Stimulated activated naive B cell treated with anti-CD40 and anti-IgM and Interleukin-4, amounts not matched to agents 10 μg/mL and 1 μg/mL and 100 μg/mL, for 72 hours (primary cell): ENCODE measurements around the gene ERGIC1.

ENCODE experiments used
- ATAC-seq, 2 donors: fragments of 150-1000 bp; cut with Tn5 transposase; replicated peaks; 2 replicates each; pipeline ENCODE4 v1.10.0; 2021; ENCODE audit warnings: moderate library complexity in 1 of 2
- DNase-seq: peaks from one replicate; pipeline ENCODE4 v3.0.0; 2021
- H3K27ac Mint-ChIP-seq: one replicate; pipeline ENCODE4 v1.8.0; 2022; ENCODE audit warnings: mild to moderate bottlenecking, mixed read lengths
- H3K27me3 Mint-ChIP-seq, 2 donors: one replicate each; pipeline ENCODE4 v1.8.0; 2022; ENCODE audit warnings: mixed read lengths in 2 of 2
- H3K36me3 Mint-ChIP-seq, 2 donors: one replicate each; pipeline ENCODE4 v1.8.0; 2022; ENCODE audit warnings: mixed read lengths in 2 of 2, mild to moderate bottlenecking in 1 of 2
- H3K4me1 Mint-ChIP-seq, 2 donors: one replicate each; pipeline ENCODE4 v1.8.0; 2022; ENCODE audit warnings: mixed read lengths in 2 of 2, mild to moderate bottlenecking in 1 of 2
- H3K4me3 Mint-ChIP-seq, 2 donors: one replicate each; pipeline ENCODE4 v1.8.0; 2022; ENCODE audit warnings: mild to moderate bottlenecking in 2 of 2, mixed read lengths in 2 of 2, moderate library complexity in 1 of 2
- H3K9me3 Mint-ChIP-seq, 2 donors: one replicate each; pipeline ENCODE4 v1.8.0; 2022; ENCODE audit warnings: mixed read lengths in 2 of 2, mild to moderate bottlenecking in 1 of 2

The ERGIC1 gene

GRCh38 chr5:172866378-172866777 lies 32.3 kb downstream of the ERGIC1 start:
- Mint-ChIP-seq H3K4me1 (peaks cover 32 to 33% of the 10 kb centered on the region in 2 donors), H3K27me3 (no peaks in the 10 kb centered on the region), H3K9me3 (no peaks in the 10 kb centered on the region), H3K36me3 (peaks cover 9 to 28% of the 10 kb centered on the region in 2 donors), H3K4me3 (no peak overlapping the region), H3K27ac (no peak overlapping the region)
- ATAC-seq (no peak), DNase-seq (no peak)

- H3K27ac Mint-ChIP-seq, result no peak overlapping the region
- no peaks in the 10 kb centered on the region for H3K27me3 Mint-ChIP-seq
- no peak for DNase-seq
- H3K4me1 Mint-ChIP-seq, result peaks cover 26 to 29% of the 10 kb centered on the region in 2 donors
- no peak overlapping the region for H3K4me3 Mint-ChIP-seq
- H3K9me3 Mint-ChIP-seq, result no peaks in the 10 kb centered on the region
- no peak for ATAC-seq
- H3K36me3 Mint-ChIP-seq, result peaks cover 7 to 24% of the 10 kb centered on the region in 2 donors
These were observed 33.0 kb downstream of the ERGIC1 start for GRCh38 chr5:172866802-172867748.

GRCh38 chr5:172867761-172868435 lies 33.8 kb downstream of the ERGIC1 start:
- DNase-seq (no peak), ATAC-seq (no peak)
- Mint-ChIP-seq H3K4me3 (no peak overlapping the region), H3K27ac (no peak overlapping the region), H3K9me3 (no peaks in the 10 kb centered on the region), H3K36me3 (peaks cover 7 to 20% of the 10 kb centered on the region in 2 donors), H3K27me3 (no peaks in the 10 kb centered on the region), H3K4me1 (peaks cover 18 to 27% of the 10 kb centered on the region in 2 donors)

- Mint-ChIP-seq H3K27me3 (no peaks in the 10 kb centered on the region), H3K9me3 (no peaks in the 10 kb centered on the region), H3K36me3 (peaks cover 9 to 20% of the 10 kb centered on the region in 2 donors), H3K4me3 (no peak overlapping the region), H3K27ac (peak overlapping the region; percentile 57), H3K4me1 (peaks cover 18 to 33% of the 10 kb centered on the region in 2 donors)
- ATAC-seq (peak in 1 of 2 donors; percentile 8), DNase-seq (no peak)
These were observed 34.4 kb downstream of the ERGIC1 start for GRCh38 chr5:172868436-172868923.

GRCh38 chr5:172868924-172869591 lies 35.0 kb downstream of the ERGIC1 start:
- H3K4me1 Mint-ChIP-seq, result peaks cover 18 to 35% of the 10 kb centered on the region in 2 donors
- DNase-seq (no peak), ATAC-seq (peak in 1 of 2 donors; percentile 3)
- H3K4me3 Mint-ChIP-seq, result no peak overlapping the region
- H3K36me3 Mint-ChIP-seq, result peaks cover 10 to 20% of the 10 kb centered on the region in 2 donors
- no peaks in the 10 kb centered on the region for H3K27me3 Mint-ChIP-seq
- H3K27ac Mint-ChIP-seq, result peak overlapping the region; percentile 57
- H3K9me3 Mint-ChIP-seq, result no peaks in the 10 kb centered on the region

GRCh38 chr5:172869691-172870090 lies 35.6 kb downstream of the ERGIC1 start:
- Mint-ChIP-seq H3K27ac (no peak overlapping the region), H3K4me1 (peaks cover 18 to 36% of the 10 kb centered on the region in 2 donors), H3K9me3 (no peaks in the 10 kb centered on the region), H3K27me3 (no peaks in the 10 kb centered on the region), H3K4me3 (no peak overlapping the region), H3K36me3 (peaks cover 10 to 20% of the 10 kb centered on the region in 2 donors)
- no peak for ATAC-seq
- DNase-seq, result no peak

- peaks cover 10 to 20% of the 10 kb centered on the region in 2 donors for H3K36me3 Mint-ChIP-seq
- H3K27ac Mint-ChIP-seq, result no peak overlapping the region
- no peaks in the 10 kb centered on the region for H3K9me3 Mint-ChIP-seq
- ATAC-seq (peak; percentile 32 to 35), DNase-seq (no peak)
- H3K4me3 Mint-ChIP-seq, result no peak overlapping the region
- no peaks in the 10 kb centered on the region for H3K27me3 Mint-ChIP-seq
- peaks cover 22 to 36% of the 10 kb centered on the region in 2 donors for H3K4me1 Mint-ChIP-seq
These were observed 36.3 kb downstream of the ERGIC1 start for GRCh38 chr5:172870291-172870714.

GRCh38 chr5:172870715-172871461 lies 36.8 kb downstream of the ERGIC1 start:
- H3K4me3 Mint-ChIP-seq, result no peak overlapping the region
- DNase-seq (peak; percentile 18), ATAC-seq (peak; percentile 69 to 78)
- H3K36me3 Mint-ChIP-seq, result peaks cover 10 to 17% of the 10 kb centered on the region in 2 donors
- no peak overlapping the region for H3K27ac Mint-ChIP-seq
- no peaks in the 10 kb centered on the region for H3K9me3 Mint-ChIP-seq
- H3K27me3 Mint-ChIP-seq, result no peaks in the 10 kb centered on the region
- peaks cover 22 to 34% of the 10 kb centered on the region in 2 donors for H3K4me1 Mint-ChIP-seq

GRCh38 chr5:172871536-172871935 lies 37.5 kb downstream of the ERGIC1 start:
- H3K4me1 Mint-ChIP-seq, result peaks cover 19 to 34% of the 10 kb centered on the region in 2 donors
- H3K27ac Mint-ChIP-seq, result no peak overlapping the region
- DNase-seq (no peak), ATAC-seq (no peak)
- H3K27me3 Mint-ChIP-seq, result no peaks in the 10 kb centered on the region
- H3K9me3 Mint-ChIP-seq, result no peaks in the 10 kb centered on the region
- H3K4me3 Mint-ChIP-seq, result no peak overlapping the region
- H3K36me3 Mint-ChIP-seq, result peaks cover 10 to 17% of the 10 kb centered on the region in 2 donors

GRCh38 chr5:172871982-172872381 lies 37.9 kb downstream of the ERGIC1 start:
- ATAC-seq (peak in 1 of 2 donors; percentile 28), DNase-seq (no peak)
- peaks cover 12 to 17% of the 10 kb centered on the region in 2 donors for H3K36me3 Mint-ChIP-seq
- no peaks in the 10 kb centered on the region for H3K27me3 Mint-ChIP-seq
- no peaks in the 10 kb centered on the region for H3K9me3 Mint-ChIP-seq
- no peak overlapping the region for H3K4me3 Mint-ChIP-seq
- H3K27ac Mint-ChIP-seq, result peak overlapping the region; percentile 53
- peaks cover 19 to 33% of the 10 kb centered on the region in 2 donors for H3K4me1 Mint-ChIP-seq

GRCh38 chr5:172872997-172873491 lies 39.0 kb downstream of the ERGIC1 start:
- H3K4me1 Mint-ChIP-seq, result peaks cover 26 to 32% of the 10 kb centered on the region in 2 donors
- DNase-seq (no peak), ATAC-seq (peak in 1 of 2 donors; percentile 2)
- peaks cover 10 to 17% of the 10 kb centered on the region in 2 donors for H3K36me3 Mint-ChIP-seq
- no peaks in the 10 kb centered on the region for H3K9me3 Mint-ChIP-seq
- peak overlapping the region; percentile 46 to 67 for H3K4me3 Mint-ChIP-seq
- peak overlapping the region; percentile 87 for H3K27ac Mint-ChIP-seq
- no peaks in the 10 kb centered on the region for H3K27me3 Mint-ChIP-seq

GRCh38 chr5:172873513-172873912 lies 39.5 kb downstream of the ERGIC1 start:
- Mint-ChIP-seq H3K27me3 (no peaks in the 10 kb centered on the region), H3K4me1 (peaks cover 28% of the 10 kb centered on the region in 2 donors), H3K9me3 (no peaks in the 10 kb centered on the region), H3K36me3 (peaks cover 7 to 13% of the 10 kb centered on the region in 2 donors), H3K4me3 (peak overlapping the region; percentile 46 to 67), H3K27ac (peak overlapping the region; percentile 87)
- ATAC-seq (no peak), DNase-seq (no peak)
